B cell (primary cell): ENCODE data around the gene RAD51AP2.

ENCODE experiments used
- EZH2 ChIP-seq: IDR thresholded peaks from 2 replicates; pipeline ENCODE4 v1.6.1; 2012; ENCODE audit warnings: borderline replicate concordance, low read depth, mild to moderate bottlenecking, moderate library complexity, low read length; ENCODE audit not compliant: insufficient read depth, poor library complexity, severe bottlenecking
- TF ChIP-seq, protein P1 (sequence below): fragments of 200-600 bp; IDR thresholded peaks from one replicate; pipeline ENCODE4 v1.8.0; 2022; ENCODE audit warnings: antibody characterized with exemption, mild to moderate bottlenecking

GRCh38 chr2:17533546-17533945 is 15.3 kb upstream of the RAD51AP2 start:
- TF ChIP-seq, protein P1, sequence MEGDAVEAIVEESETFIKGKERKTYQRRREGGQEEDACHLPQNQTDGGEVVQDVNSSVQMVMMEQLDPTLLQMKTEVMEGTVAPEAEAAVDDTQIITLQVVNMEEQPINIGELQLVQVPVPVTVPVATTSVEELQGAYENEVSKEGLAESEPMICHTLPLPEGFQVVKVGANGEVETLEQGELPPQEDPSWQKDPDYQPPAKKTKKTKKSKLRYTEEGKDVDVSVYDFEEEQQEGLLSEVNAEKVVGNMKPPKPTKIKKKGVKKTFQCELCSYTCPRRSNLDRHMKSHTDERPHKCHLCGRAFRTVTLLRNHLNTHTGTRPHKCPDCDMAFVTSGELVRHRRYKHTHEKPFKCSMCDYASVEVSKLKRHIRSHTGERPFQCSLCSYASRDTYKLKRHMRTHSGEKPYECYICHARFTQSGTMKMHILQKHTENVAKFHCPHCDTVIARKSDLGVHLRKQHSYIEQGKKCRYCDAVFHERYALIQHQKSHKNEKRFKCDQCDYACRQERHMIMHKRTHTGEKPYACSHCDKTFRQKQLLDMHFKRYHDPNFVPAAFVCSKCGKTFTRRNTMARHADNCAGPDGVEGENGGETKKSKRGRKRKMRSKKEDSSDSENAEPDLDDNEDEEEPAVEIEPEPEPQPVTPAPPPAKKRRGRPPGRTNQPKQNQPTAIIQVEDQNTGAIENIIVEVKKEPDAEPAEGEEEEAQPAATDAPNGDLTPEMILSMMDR: no peak
- TF ChIP-seq EZH2: no peak
